GM19239 (cell line): ENCODE results near the gene DGCR2.
"Not testable (repeated sequence)": the region's sequence is repeated elsewhere in the genome, so short reads cannot be mapped to it uniquely, and the experiment has no call there.

Source experiments
- DNase-seq: peaks from one replicate; pipeline ENCODE4 v3.0.0; 2011; ENCODE audit warnings: low spot score; ENCODE audit not compliant: insufficient read length
- FAIRE-seq: peaks from 2 replicates; lab custom pipeline; 2011; peaks lifted over from hg19 to GRCh38; lab: Jason Lieb, UNC

Gene DGCR2, protein sequence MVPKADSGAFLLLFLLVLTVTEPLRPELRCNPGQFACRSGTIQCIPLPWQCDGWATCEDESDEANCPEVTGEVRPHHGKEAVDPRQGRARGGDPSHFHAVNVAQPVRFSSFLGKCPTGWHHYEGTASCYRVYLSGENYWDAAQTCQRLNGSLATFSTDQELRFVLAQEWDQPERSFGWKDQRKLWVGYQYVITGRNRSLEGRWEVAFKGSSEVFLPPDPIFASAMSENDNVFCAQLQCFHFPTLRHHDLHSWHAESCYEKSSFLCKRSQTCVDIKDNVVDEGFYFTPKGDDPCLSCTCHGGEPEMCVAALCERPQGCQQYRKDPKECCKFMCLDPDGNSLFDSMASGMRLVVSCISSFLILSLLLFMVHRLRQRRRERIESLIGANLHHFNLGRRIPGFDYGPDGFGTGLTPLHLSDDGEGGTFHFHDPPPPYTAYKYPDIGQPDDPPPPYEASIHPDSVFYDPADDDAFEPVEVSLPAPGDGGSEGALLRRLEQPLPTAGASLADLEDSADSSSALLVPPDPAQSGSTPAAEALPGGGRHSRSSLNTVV

DNA sequence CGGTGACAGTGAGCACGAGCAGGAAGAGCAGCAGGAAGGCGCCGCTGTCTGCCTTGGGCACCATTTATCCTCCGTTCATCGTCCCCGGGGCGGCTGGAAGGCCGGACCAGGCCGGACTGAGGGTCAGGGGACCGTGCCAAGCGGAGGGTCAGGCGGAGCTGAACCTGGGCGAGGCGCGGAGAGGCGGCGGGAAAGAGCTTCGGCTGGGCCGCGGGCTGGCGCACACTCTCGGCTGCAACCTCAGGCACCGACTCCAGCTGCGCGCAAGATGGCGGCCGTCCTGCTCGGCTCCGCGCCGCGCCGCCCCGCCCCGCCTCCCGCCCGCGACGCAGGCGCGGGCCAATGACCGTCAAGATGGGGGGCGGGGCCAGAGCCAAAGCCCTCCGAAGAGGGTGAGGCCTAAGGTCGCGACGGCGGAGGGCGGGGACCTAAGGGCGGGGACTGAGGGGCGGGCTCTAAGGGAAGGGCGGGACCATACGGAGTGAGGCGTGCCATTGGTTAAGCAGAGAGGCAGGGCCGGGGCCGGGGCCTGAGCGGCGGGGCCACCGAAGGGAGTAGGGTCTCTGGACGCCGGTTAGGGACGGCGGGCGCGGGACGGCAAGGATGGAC, at the start of gene DGCR2:
TSS of gene DGCR2 (minus strand) at position 270 of the 609 bp plus-strand sequence. CDS start at position 64, 206 bp downstream.
- FAIRE-seq (peak; percentile 95), DNase-seq (peak; percentile 98)

DNA sequence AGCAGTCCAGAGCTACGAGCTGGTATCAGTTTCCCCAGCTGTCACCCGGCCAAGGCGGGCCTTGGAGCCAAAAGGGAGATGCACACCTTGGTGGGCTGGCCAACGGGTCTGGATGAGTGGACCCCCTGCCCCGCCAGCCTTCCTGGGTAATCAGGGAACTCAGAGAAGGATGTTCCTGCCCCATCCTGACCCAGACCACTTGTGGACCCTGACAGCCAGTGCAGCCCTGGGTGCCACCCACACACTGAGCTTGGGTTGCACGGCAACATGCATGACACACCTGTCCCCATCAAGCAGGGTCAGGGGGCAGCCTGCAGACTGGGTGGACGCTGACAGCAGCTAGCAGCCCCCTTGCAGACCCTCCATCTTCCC, 47.7 kb upstream of the DGCR2 start:
- no peak for DNase-seq
- FAIRE-seq: no peak

DNA sequence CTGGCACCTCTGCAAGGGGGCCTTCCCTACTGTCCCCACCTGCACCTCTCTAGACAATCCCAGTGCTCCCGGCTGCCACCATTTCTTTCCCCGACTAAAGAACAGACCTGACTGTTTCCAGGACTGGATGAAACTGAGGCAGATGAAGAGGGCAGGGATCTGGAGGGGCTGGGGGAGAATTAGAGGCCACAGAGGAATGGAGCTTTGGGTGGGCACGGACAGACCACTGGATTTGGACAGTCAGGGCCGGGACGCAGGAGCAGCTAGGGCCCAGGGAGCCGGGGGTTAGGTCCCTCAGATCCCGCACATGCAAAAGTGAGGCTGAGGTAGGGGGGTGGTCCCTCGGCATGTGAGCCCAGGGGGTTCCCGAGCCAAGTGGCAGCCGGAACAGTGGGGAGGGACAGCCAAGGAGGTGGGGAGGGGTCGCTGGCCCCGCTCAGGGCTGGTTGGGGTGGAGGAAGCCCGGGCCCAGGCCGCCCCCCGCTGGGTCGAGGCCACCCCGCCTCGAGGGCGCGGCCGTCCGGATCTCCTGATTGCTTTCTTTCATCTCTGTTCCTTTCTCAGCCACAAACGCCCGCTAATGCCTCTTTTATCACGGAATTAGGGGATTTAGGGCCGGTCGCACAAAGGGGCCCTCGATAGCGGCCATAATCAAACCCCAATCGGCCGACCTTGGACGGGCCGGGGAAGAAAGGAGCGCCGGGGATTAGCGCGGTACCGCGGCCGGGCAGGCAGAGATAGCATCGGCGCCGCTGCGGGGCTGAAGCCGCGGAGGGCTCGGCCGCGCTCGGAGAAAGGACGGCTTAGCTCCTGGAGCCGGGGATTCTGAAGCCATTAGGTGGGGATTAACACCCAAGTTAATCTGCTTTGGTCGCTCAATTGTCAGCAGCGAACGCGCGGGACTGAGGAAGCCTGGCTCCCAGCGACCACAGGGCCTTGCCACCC, 47.1 kb upstream of the DGCR2 start:
- DNase-seq (no peak), FAIRE-seq (no peak)

DNA sequence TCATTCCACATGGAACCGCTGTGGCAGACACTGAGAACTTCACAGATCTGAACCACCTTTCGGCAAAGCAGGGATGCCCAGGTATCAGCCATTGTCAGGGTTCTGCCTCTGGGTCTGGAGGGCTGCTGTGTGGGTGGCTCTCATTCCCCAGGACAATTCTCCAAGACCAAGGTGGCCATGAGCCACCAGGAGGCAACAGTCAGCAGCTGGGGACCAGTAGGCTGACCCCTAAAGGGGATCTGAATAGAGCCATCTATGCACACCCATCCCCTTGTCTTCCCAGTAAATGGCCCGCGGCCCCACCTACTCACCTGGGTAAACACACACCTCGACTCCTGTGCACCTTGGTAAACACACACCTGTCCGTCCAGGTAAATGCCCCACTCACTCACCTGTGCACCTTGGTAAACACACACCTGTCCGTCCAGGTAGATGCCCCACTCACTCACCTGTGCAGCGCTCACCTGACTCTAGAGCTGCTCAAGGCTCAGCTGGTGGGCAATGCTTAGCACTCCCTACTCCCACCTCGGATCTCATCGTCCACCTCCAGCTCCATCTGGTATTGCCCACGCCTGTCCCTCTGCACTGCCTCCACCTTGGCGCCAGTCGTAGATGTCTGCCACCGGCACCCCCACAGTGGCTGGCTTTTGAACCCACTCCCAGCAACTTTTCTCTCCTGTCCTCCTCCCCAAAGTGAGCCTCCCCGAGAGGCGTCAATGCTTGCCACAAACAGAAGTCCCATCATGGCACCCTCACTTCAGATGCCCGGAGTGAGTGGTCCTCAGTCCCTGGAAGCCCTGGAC, 46.1 kb upstream of the DGCR2 start:
- FAIRE-seq (no peak), DNase-seq (no peak)

DNA sequence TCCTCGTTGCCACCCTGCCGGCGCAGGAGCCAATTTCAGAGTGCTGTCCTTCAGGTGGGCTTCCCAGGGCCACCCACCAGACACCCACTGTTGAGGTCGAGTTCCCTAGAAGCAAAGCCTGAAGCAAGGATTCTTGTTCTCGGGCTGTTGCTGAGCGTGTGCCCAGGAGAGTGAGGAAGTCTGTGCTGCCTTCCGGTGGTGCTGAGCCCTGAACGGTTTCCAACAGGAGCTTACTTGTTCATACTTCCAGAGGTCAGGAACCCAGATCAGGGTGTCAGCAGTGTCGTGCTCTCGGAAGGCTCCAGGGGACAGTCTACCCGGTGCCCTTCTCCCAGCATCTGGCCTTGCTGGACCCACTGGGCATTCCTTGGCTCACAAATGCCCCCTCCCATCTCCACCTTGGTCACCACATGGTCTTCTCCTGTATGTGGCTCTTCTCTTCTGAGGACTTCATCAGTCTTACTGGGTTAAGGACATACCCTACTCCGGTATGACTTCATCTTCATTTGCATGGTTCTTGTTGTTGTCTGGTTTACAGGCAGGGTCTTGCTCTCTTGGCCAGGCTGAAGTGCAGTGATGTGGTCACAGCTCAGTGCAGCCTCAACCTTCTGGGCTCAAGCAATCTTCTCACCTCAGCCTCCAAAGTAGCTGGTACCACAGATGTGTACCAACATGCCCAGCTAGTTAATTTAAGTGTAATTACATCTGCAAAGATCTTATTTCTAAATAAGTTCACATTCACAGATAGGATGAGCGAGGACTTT, 45.1 kb upstream of the DGCR2 start:
- no peak for FAIRE-seq
- DNase-seq: no peak

DNA sequence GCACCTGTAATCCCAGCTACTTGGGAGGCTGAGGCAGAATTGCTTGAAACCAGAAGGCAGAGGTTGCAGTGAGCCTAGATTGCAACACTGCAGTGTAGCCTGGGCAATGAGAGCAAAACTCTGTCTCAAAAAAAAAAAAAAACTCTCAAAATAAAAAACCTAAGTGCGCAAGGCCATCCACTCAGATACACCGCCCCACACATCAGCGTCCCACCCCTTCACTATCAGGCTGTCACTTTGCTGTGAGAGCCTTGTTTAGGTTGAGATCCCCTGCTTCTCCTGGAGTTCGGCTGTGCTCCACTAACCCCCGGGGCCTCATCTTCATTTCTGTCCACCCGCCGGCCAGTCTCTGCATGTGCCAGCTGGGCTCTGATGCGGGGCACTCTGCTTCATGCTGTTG, 44.2 kb upstream of the DGCR2 start:
- FAIRE-seq (no peak), DNase-seq (no peak)

DNA sequence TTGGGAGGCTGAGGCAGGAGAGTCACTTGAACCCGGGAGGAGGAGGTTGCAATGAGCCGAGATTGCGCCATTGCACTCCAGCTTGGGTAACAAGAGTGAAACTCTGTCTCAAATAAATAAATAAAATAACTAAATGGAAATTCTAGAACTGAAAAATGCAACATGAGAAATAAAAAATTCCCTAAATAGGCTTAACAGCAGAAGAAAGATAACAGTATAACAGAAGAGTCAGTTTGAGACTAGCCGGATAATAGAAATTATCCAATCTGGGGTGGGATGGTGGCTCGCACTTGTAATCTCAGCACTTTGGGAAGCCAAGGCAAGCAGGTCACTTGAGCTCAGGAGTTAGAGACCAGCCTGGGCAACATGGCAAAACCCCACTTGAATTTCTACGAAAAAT, 42.2 kb upstream of the DGCR2 start:
- DNase-seq (no peak), FAIRE-seq (no peak)

DNA sequence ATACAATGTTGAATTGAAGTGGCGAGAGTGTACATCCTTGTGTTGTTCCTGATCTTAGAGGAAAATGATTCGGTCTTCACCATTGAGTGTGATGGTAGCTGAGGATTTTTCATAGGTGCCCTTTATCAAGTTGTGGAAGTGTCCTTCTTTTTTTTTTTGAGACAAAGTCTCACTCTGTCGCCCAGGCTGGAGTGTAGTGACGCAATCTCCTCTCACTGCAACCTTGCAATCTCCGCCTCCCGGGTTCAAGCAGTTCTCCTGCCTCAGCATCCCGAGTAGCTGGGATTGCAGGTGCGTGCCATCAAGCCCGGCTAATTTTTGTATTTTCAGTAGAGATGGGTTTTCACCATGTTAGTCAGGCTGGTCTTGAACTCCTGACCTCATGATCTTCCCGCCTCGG, 36.4 kb upstream of the DGCR2 start:
- not testable (repeated sequence) for DNase-seq, FAIRE-seq

DNA sequence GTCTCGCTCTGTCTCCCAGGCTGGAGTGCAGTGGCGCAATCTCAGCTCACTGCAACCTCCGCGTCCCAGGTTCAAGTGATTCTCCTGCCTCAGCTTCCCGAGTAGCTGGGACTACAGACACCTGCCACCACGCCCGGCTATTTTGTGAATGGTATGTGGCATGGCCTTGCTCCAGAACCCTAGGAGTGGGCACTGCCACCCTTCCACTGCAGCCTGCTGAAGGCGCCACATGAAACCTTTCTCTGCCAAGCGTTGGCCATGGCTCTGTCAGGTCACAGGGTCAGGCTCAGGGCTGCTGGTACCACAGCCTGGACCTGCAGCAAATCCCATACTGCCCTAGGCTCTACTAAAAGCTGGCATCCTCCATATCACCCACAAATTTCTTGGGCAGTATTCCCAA, 33.9 kb upstream of the DGCR2 start:
- not testable (repeated sequence) for FAIRE-seq, DNase-seq

DNA sequence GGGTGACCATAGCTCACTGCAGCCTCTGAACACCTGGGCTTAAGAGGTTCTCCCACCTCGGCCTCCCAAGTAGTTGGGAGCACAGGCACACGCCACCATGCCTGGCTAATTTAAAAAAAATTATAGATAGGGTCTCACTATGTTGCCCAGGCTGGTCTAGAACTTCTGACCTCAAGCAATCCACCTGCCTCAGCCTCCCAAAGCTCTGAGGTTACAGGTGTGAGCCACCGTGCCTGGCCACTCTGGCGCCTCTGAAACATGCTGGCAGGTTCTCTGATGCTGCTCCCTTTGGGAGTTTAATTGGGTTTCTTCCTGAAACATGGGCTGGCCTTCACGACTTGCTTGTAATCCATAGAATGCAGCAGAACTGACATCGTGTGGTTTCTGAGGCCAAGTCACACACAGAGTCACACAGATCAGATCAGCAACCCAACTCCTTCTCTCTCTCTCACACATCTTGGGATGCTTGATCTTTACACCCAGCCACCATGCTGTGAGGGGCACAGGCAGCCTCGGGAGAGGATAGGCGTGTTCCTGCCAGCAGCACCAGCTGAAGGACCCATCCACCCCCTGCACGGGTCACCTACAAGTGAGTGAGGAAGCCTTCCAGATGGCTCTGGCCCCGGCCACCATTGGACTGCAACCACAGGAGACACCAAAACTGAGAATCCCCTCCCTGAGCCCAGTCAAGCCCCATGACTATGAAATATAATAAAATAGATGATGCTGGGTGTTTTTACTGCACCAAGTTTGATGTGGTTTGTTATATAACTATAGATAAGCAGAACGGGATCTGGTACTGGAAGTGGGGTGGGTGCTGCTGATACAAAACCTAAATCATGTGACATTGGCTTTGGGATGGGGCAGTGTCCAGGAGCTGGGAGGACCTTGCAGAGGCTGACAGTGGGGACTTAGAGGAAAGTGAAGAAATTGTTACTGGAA, 31.0 kb upstream of the DGCR2 start:
- no peak for DNase-seq
- FAIRE-seq: no peak

DNA sequence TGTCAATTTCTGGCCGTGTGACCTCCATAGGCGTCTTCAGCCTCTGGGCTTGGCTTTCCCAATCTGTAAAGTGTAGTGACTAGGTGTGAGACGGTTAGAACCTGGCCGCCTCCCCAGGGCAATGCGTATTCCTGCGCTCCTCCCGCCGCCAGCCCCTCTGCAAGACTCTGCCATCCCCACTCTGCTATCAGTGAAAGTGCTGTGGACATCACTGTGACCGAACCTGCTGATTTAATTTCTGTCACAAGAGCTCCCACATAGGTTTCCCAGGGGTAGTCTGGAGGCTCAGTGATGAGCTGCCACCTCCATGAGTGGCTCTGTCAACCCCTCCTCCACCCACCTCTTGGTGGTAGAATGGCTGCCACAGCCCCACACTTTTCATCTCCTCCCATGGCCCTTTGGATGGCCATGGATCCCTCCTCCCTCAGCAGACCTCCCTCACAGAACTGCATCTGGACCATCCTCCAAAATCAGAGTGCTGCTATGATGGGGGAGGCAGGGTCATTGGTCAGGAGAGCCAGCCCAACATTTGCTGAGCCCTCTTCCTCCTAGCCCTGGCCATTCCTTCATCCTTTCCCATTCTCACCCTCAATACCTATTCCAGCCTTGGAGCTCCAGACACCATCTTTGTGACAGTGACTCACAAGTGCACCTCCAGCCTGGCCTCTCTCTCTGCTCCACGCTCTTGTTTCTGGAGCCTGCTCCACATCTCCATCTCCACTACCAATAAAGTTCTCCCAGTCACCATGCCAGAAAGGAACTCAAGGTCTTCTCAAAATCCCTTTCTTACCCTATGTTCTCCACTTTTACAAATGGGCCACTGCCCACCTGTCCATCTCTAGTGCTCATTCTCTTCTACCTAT, 29.3 kb upstream of the DGCR2 start:
- DNase-seq (no peak), FAIRE-seq (no peak)

DNA sequence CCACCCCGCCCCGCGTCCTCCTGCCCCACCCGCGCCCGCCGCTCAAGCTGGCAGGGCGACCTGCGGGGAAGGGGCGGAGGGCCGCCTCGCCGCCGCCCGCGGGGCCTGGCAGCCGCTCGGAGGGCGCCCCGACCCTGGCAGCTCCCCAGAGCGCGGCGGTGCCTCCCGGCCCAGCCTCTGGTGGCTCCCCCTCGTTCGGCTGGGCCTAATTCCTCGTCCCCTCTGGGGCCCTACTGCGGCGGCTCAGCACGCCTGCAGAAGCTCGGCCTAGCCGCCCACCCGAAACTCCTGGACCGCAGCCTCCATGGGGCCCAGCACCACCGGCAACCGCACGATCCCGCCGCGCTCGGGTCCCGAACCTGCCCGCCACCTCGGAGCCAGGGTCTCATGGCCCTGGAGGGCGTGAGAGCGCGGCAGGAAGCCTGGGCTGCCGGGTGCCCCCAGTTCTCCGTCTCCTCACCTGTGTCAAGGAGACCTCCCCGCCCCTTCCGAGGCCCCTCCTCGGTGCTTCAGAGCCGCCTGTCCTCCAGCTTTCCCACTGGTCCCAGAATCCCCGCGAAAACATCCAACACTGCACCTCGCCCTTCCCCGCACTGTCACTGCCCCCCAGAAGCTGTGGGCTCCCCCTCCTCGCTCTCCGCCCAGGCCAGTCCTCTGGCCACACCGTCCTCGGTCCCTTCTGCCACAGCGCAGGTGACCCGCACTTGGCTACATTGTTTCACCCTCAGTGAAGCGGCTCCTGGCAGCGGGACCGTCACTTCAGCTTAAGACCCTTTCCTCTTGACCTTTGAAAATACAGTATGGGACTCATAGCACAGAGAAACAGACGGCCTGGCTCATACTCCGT, 28.5 kb upstream of the DGCR2 start:
- FAIRE-seq: no peak
- DNase-seq: no peak

DNA sequence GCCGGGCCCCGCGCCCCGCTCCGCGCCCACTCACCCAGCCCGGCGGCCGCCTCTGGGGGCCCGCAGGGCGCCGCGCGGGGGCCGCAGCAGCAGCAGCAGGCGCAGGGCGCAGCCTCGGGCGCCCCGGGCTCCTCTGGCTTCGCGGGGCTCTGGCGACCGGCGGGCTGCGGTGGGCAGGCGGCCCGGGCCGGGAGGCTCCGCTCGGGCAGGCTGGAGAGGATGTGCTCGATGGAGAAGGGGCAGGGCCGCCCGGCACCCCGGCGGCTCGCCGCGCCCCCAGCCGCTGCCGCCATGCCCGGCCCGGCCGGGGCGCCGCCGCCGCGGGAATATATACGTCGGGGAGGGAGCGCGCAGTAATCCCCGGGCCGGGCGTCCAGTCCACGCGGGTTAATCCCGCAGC, 27.8 kb upstream of the DGCR2 start, which contains the start of gene GSC2:
TSS of gene GSC2 (minus strand) at position 302 of the 400 bp plus-strand sequence. CDS start at position 293, 9 bp downstream.
- FAIRE-seq: no peak
- no peak for DNase-seq

DNA sequence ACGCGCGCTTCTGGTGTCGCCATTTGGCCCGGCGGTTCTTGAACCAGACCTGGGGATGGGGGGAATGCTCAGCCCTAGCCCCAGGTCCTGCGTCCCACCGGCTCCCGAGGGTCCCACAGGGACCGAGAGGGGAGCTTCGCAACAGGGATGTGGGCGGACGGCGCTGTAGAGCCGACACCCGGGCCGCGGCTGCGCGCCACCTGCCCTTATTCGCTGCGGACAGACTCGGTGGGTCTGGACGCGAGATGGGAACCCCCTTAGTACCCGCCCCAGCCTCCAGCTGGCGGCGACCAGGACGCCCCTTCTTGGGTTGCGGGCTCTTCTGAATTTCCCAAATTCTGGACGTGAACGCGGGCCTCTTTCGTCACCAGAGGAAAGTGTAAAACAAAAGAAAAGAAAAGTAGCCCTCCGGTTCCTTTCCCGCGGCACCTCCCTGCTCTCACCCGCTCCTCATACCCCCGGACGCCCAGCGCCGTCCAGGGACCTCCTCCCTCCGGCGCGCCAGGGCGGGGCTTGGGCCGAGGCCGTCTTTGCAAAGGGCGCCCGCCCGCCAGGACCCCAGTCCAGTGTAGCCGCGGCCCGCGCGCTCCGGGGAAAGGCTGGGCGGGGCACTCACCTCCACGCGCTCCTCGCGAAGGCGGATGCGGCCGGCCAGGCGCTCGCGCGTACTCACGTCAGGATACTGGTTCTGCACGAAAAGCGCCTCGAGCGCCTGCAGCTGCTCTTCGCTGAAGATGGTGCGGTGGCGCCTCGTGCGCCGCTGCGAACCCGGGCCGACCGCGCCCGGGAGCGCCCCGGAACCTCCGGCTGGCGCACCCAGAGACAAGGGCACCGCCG, 27.1 kb upstream of the DGCR2 start:
- DNase-seq (no peak), FAIRE-seq (no peak)

DNA sequence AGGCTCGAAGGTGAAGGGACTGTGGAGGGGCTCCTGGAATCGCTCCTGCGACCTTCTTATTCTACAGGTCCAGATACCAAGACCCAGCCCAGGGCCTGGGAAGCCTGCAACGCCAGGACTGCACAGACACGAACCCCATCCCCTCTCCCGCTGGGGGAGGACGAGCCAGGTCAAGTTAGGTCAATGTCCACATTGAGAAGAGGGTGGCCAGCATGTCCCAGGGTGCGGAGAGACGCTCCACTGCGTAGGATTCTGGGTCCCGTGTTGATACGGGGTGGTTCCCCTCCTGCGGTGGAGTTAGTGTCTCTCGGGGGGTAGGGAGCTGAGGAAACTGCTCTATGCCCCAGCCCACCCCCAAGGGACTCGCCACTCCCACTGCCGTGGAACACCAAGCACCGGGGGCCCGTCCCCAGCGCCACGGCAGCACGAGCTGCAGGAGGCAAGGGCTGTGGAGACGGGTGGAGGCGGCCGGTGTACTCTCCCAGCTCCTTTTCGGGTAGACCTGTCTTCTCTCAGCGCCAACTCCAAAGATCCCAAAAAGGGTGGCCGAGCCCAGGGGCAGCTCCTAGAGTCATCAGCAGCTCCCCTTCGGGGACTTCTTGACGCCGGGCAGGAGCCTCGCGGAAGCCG, 26.3 kb upstream of the DGCR2 start:
- DNase-seq (no peak), FAIRE-seq (no peak)
